Heart right ventricle (tissue), 16 donors: ENCODE data around the gene C10orf143. TPM values are rescaled to one million over a fixed set of nuclear protein-coding genes. Genes with fewer than 3 reads are reported as not detected.

Source experiments
- ATAC-seq, 8 donors: fragments of 200-7000 bp; cut with Tn5 transposase; one replicate each; pipeline ENCODE4 v1.9.1; 2020; ENCODE audit warnings: mild to moderate bottlenecking in 8 of 8, moderate library complexity in 8 of 8, moderate number of reproducible peaks in 1 of 8
- DNase-seq, 2 donors: peaks; one replicate each; pipeline ENCODE4 v3.0.0-alpha.2; 2020
- H3K27ac ChIP-seq, 10 donors: fragments of 200-600 bp; sonication (generic) in 2 of 10; one replicate each; pipeline versions ENCODE4 v1.5.0 to v1.8.0; 2020 to 2022; ENCODE audit warnings: mild to moderate bottlenecking in 3 of 10
- H3K27me3 ChIP-seq, 7 donors: fragments of 200-600 bp; one replicate each; pipeline ENCODE4 v1.8.0; 2021 to 2022; ENCODE audit warnings: mild to moderate bottlenecking in 2 of 7
- H3K36me3 ChIP-seq, 9 donors: fragments of 200-600 bp; sonication (generic) in 1 of 9; one replicate each; pipeline versions ENCODE4 v1.5.0 to v1.8.0; 2020 to 2022; ENCODE audit warnings: mild to moderate bottlenecking in 2 of 9
- H3K4me1 ChIP-seq, 9 donors: fragments of 200-600 bp; sonication (generic) in 1 of 9; one replicate each; pipeline versions ENCODE4 v1.5.0 to v1.8.0; 2020 to 2022; ENCODE audit warnings: mild to moderate bottlenecking in 4 of 9
- H3K4me3 ChIP-seq, 10 donors: fragments of 200-600 bp; sonication (generic) in 2 of 10; one replicate each; pipeline versions ENCODE4 v1.5.0 to v1.8.0; 2020 to 2022; ENCODE audit warnings: mild to moderate bottlenecking in 7 of 10, moderate library complexity in 2 of 10
- H3K9me3 ChIP-seq, 11 donors: fragments of 200-600 bp in 10 of 11; sonication (generic) in 2 of 11; one replicate each; pipeline versions ENCODE4 v1.5.0 to v1.8.0; 2013 to 2022; ENCODE audit warnings: mild to moderate bottlenecking in 2 of 11, control low read depth in 1 of 11, moderate library complexity in 1 of 11
- CTCF ChIP-seq, 9 donors: fragments of 200-600 bp; sonication (generic) in 2 of 9; IDR thresholded peaks; one replicate each; pipeline versions ENCODE4 v1.5.0 to v1.8.0; 2021 to 2022; ENCODE audit warnings: antibody characterized with exemption in 9 of 9, mild to moderate bottlenecking in 5 of 9, moderate library complexity in 1 of 9
- WGBS, 2 donors: extraction: QIAGEN DNeasy Blood & Tissue Kit; methylation state at CpG; one replicate each; pipeline ENCODE4 v1.1.7; 2013; ENCODE audit warnings: inconsistent platforms in 1 of 2; 5-methylcytosine and 5-hydroxymethylcytosine counted together
- intact Hi-C, 10 donors: fragments of 100-400 bp; cut with DNase I; formaldehyde crosslinking; loops; one replicate each; pipeline versions ENCODE4 v1.11.1 to v1.14.2; 2022
- polyA plus RNA-seq, 2 donors: library from polyadenylated mRNA; stranded (reverse); fragments of 200-250 nt; gene quantifications; one replicate each; pipeline ENCODE4 v1.2.3, GENCODE V29; 2013
- total RNA-seq, 10 donors: library from RNA; stranded (reverse); fragmentation: NEBNext Ultra II Directional in 3 of 10; extraction: Animal tissue kit (Norgen Biotek cat#: 25700) in 3 of 10; gene quantifications; one replicate each; pipeline versions ENCODE4 v1.2.1 to v1.2.4, GENCODE V29; 2021 to 2023
- donor health status: Arrhythmogenic right ventricular cardiomyopathy.
- donor health status: ischemic (EF 13 %, LVEDD 7.1; RV severe dilation, severe dysfunction).
- donor health status: healthy with polysubstance abuse.
- donor health status: DM: no; HTN: yes; CAD: no.
- donor health status: DM: no; HTN: no; CAD: no.
- donor health status: ischemic (EF 25% LVEDD 6.9; RV normal size, moderate dysfunction).
- donor health status: ischemic (EF 25% LVEDD 5.7; RV mildly dilated, moderate dysfunction).
- donor health status: healthy.
- donor health status: DM: yes; HTN: yes; CAD: no.
- donor health status: Ischemic cardiomyopathy.
- donor health status: ischemic (EF 35%, LVEDD 5.7; RV mildly dilated, moderate dysfunction).
- donor health status: nonischemic (EF 11% LVEDD 7.7; RV severe dilation, severe dysfunction).
- donor health status: DM: yes; HTN: yes; CAD: no.
- donor health status: PGD.
- donor health status: ischemic (EF 29% LVEDD 5.4; RV normal size, mild dysfunction).
- donor health status: nonischemic (EF 23%, LVEDD 6.1; RV moderate dilation, normal function).

C10orf143 gene
- total and polyA plus RNA-seq, 12 donors: 1.1 to 5.4 (median 2.1) TPM

GRCh38 chr10:130015075-130015695 lies 95.4 kb downstream of the C10orf143 start:
- H3K27me3 ChIP-seq: peaks cover 0 to 35% (median 11%) of the 10 kb centered on the region in 7 donors
- WGBS, 2 donors: 82% methylated on average over 22 of the region's 22 CpGs
- H3K4me1 ChIP-seq: no peaks in the 10 kb centered on the region
- no peaks in the 10 kb centered on the region for H3K9me3 ChIP-seq
- no peak overlapping the region for H3K27ac ChIP-seq
- no peak for DNase-seq
- no peak overlapping the region for H3K4me3 ChIP-seq
- TF ChIP-seq CTCF (IDR thresholded peaks at IDR 0.05): no peak
- ATAC-seq: no peak
- H3K36me3 ChIP-seq: no peaks in the 10 kb centered on the region
- intact Hi-C loops: no loop called here

GRCh38 chr10:130014263-130015074 lies 96.2 kb downstream of the C10orf143 start:
- Histone ChIP-seq H3K4me1 (no peaks in the 10 kb centered on the region), H3K27me3 (peaks cover 0 to 38% (median 11%) of the 10 kb centered on the region in 7 donors), H3K36me3 (no peaks in the 10 kb centered on the region), H3K27ac (no peak overlapping the region), H3K9me3 (no peaks in the 10 kb centered on the region), H3K4me3 (no peak overlapping the region)
- no peak for TF ChIP-seq CTCF (IDR thresholded peaks at IDR 0.05)
- DNase-seq: peak in 1 of 2 donors; percentile 1
- no peak for ATAC-seq
- intact Hi-C loops: no loop called here
- 78 to 82% methylated on average over 35 of the region's 35 CpGs for WGBS, 2 donors

Other genes with a start within 250 kb of the C10orf143 start
- 10 to 100 TPM in 1 of 10 donors, 1 to 10 TPM in 9; 4.3 to 12.2 (median 5.6) TPM for gene EBF3, start 146.6 kb downstream of the C10orf143 start, total RNA-seq
- 10 to 100 TPM in 1 of 2 donors, 1 to 10 TPM in 1; 3.9 to 10.7 TPM for gene EBF3, start 146.6 kb downstream of the C10orf143 start, polyA plus RNA-seq
- 10 to 100 TPM; 53.5 to 82.9 (median 65.5) TPM for gene GLRX3, start 25.6 kb upstream of the C10orf143 start, total RNA-seq
- 100 to 1,000 TPM in 1 of 2 donors, 10 to 100 TPM in 1; 34.1 to 130 TPM for gene GLRX3, start 25.6 kb upstream of the C10orf143 start, polyA plus RNA-seq